Epidermal melanocyte (primary cell): ENCODE results near the gene CABS1.

ENCODE experiments used
- DNase-seq: peaks from one replicate; pipeline ENCODE4 v3.0.0; 2011; ENCODE audit warnings: low spot score; ENCODE audit not compliant: insufficient read length

Gene CABS1

DNA sequence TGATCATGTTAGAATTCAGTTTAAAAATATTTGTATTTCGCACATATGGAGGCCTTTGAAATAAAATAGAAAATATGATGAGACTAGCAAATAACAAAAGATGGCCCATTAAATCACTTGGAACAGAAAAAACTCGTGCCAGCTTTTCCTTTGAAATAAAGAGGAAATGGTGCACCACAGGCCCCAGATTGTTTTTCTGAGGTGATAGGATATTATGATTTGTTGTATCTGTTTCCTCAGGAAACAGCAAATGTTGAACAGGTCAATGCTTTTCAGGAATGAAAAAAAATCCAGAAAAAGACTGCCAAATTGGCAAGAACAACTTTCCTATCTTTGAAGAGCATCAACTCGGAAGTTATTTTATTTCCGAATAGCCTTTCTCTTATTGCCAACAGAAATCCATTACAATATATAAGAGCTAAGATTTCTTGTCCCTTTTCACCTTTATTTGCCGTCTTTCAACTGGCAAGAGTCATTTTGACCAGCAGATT lies 48.0 kb downstream of the CABS1 start, which contains the start of gene SMR3B:
Gene SMR3B (plus strand): TSS at position 441 of the 491 bp plus-strand sequence. CDS start 1,380 bp downstream, outside the sequence.
- no peak for DNase-seq
